ENCODE data around the gene PAFAH1B2. TPM values are rescaled to one million over a fixed set of nuclear protein-coding genes. Genes with fewer than 3 reads are reported as not detected.

Gene PAFAH1B2
- total RNA-seq, 1 experiment from 2014 or later: 154 TPM

DNA sequence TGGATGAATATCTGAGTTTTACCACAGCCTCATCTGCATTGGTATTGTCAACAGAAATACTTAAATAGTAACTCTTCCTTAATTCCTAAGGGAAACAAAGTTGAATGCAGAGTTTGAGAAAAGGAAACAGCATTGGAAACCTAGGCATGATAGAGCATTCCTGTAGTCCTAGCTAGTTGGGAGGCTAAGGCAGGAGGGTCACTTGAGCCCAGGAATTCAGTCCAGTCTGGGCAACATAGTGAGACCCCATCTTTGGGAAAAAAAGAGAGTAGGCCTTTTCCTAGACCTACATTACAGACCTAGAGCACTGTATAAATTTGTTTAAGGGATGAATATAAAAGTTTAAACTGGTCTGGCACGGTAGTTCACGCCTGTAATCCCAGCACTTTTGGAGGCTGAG, 13.4 kb downstream of the PAFAH1B2 start:
- CTCF ChIA-PET: no interaction called here

More for the DNA sequence above, 13.4 kb downstream of the PAFAH1B2 start:
- no TSS peak for BruUV-seq (replicated peaks)
- intact Hi-C loops (cut with micrococcal nuclease): no loop called here
- Histone ChIP-seq H3K9ac (ENCODE audit: low read length) (no peak overlapping the region), H3K27ac (ENCODE audit: low read depth, low read length) (no peak overlapping the region), H3K9me3 (ENCODE audit: control insufficient read depth in 1 of 2, insufficient read depth in 1 of 2, low read depth in 1 of 2, low read length in 2 of 2) (no peaks in the 10 kb centered on the region), H3K4me3 (replicated peaks in 1 of 2; ENCODE audit: low read depth in 1 of 2, low read length in 2 of 2) (no peak overlapping the region), H4K20me1 (ENCODE audit: insufficient read depth) (0 out of 2 replicates have a peak, but pooled peaks cover 5% of the 10 kb centered on the region), H3K79me2 (ENCODE audit: insufficient read depth, low read length) (peaks cover 98% of the 10 kb centered on the region), H3K36me3 (ENCODE audit: control insufficient read depth in 1 of 2, insufficient read depth in 2 of 2, low read length in 2 of 2) (peaks cover 35 to 37% of the 10 kb centered on the region in 2 experiments; a peak in 3 of 4 replicates), H3K4me1 (ENCODE audit: control insufficient read depth in 1 of 2, insufficient read depth in 2 of 2, low read length in 2 of 2) (no peaks in the 10 kb centered on the region), H3K27me3 (ENCODE audit: insufficient read depth, low read length) (no peaks in the 10 kb centered on the region), H2AFZ (ENCODE audit: low read depth, low read length, poor library complexity, severe bottlenecking) (no peak overlapping the region), H3K9me2 (ENCODE audit: insufficient read depth) (no peaks in the 10 kb centered on the region), H3K4me2 (ENCODE audit: low read length) (no peak overlapping the region)
- ChIA-PET POLR2A (no interaction called here), RAD21 (ENCODE audit: low non-redundant PET in 1 of 2, low total read pairs in 2 of 2, uncharacterized antibody in 2 of 2, unreplicated experiment in 2 of 2) (no interaction called here)
- DNase-seq (ENCODE audit: low read depth, low spot score) (no peak), ATAC-seq (no peak)
- TF ChIP-seq SP1 (IDR thresholded peaks at IDR 0.05; ENCODE audit: low read depth) (no peak), JUND (IDR thresholded peaks at IDR 0.05) (no peak), CTCF (IDR thresholded peaks at IDR 0.05 in 2 of 3, conservative IDR thresholded peaks at IDR 0.05 in 1 of 3; ENCODE audit: borderline replicate concordance in 1 of 3, insufficient read depth in 1 of 3, low read depth in 2 of 3, low read length in 2 of 3) (no peak), SIN3A (IDR thresholded peaks at IDR 0.05; ENCODE audit: low read depth) (no peak), EZH2 (IDR thresholded peaks at IDR 0.05) (no peak)
- TF ChIP-seq, protein P1, sequence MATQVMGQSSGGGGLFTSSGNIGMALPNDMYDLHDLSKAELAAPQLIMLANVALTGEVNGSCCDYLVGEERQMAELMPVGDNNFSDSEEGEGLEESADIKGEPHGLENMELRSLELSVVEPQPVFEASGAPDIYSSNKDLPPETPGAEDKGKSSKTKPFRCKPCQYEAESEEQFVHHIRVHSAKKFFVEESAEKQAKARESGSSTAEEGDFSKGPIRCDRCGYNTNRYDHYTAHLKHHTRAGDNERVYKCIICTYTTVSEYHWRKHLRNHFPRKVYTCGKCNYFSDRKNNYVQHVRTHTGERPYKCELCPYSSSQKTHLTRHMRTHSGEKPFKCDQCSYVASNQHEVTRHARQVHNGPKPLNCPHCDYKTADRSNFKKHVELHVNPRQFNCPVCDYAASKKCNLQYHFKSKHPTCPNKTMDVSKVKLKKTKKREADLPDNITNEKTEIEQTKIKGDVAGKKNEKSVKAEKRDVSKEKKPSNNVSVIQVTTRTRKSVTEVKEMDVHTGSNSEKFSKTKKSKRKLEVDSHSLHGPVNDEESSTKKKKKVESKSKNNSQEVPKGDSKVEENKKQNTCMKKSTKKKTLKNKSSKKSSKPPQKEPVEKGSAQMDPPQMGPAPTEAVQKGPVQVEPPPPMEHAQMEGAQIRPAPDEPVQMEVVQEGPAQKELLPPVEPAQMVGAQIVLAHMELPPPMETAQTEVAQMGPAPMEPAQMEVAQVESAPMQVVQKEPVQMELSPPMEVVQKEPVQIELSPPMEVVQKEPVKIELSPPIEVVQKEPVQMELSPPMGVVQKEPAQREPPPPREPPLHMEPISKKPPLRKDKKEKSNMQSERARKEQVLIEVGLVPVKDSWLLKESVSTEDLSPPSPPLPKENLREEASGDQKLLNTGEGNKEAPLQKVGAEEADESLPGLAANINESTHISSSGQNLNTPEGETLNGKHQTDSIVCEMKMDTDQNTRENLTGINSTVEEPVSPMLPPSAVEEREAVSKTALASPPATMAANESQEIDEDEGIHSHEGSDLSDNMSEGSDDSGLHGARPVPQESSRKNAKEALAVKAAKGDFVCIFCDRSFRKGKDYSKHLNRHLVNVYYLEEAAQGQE (IDR thresholded peaks at IDR 0.05; ENCODE audit: low read depth): no peak

Measured in HCT116 (cell line).